K562 (cell line): ENCODE results near the gene SLC4A2. TPM values are rescaled to one million over a fixed set of nuclear protein-coding genes. Genes with fewer than 3 reads are reported as not detected.
A peak's percentile ranks its signal among the peaks of the same experiment; 100 is the strongest.

ENCODE experiments used
- ATAC-seq: fragments of 200-7000 bp; cut with Tn5 transposase; 3 replicates; pipeline ENCODE4 v1.9.1; 2020; ENCODE audit warnings: moderate library complexity
- BruUV-seq: library from RNA; stranded (reverse); fragments of 400-500 nt; replicated peaks from 2 replicates; lab custom pipeline; 2021; lab: Mats Ljungman, UMichigan
- CTCF ChIA-PET: fragments of 300-600 bp; formaldehyde crosslinking; extraction: SDS; loops from one replicate; lab custom pipeline; 2021; ENCODE audit warnings: low intra/inter-chr PET ratio; lab: Yijun Ruan, JAX
- POLR2A ChIA-PET: fragments of 300-600, 350-650 bp; sonication (Branson Sonifier 250); formaldehyde crosslinking; extraction: SDS; loops from one replicate; lab custom pipeline; 2021; ENCODE audit warnings: antibody characterized with exemption, inconsistent platforms; lab: Yijun Ruan, JAX
- DNase-seq, 4 experiments: peaks; one replicate each; pipeline versions ENCODE4 v3.0.0 to v3.0.0-alpha.2; 2011 to 2018; ENCODE audit warnings: low spot score in 3 of 4, mixed read lengths in 3 of 4; ENCODE audit errors: extremely low read depth in 1 of 4
- FAIRE-seq: peaks from 2 replicates; lab custom pipeline; 2011; peaks lifted over from hg19 to GRCh38; lab: Jason Lieb, UNC
- H2AFZ ChIP-seq: 2 replicates; pipeline ENCODE4 v1.6.0; 2011; ENCODE audit warnings: low read depth, low read length, control low read depth, inconsistent platforms
- H3K27ac ChIP-seq: fragments of 200-600 bp; 3 replicates; pipeline ENCODE4 v1.8.0; 2011; ENCODE audit warnings: low read depth, mild to moderate bottlenecking, control low read depth, inconsistent platforms, low read length, moderate library complexity, mixed read lengths; ENCODE audit errors: extremely low read depth
- H3K27me3 ChIP-seq, 2 experiments: fragments of 300-600 bp in 1 of 2; 2 replicates in 1 of 2; 3 replicates in 1 of 2; pipeline versions ENCODE4 v1.6.0 to v1.8.0; 2011; ENCODE audit warnings: inconsistent platforms in 2 of 2, low read length in 2 of 2, mild to moderate bottlenecking in 1 of 2, mixed read lengths in 1 of 2, moderate library complexity in 1 of 2; ENCODE audit not compliant: control insufficient read depth in 2 of 2, insufficient read depth in 2 of 2
- H3K36me3 ChIP-seq: fragments of 300-600 bp; 3 replicates; pipeline ENCODE4 v1.8.0; 2011; ENCODE audit warnings: mild to moderate bottlenecking, low read length, inconsistent platforms; ENCODE audit not compliant: control insufficient read depth, insufficient read depth
- H3K4me1 ChIP-seq, 2 experiments: fragments of 200-600 bp in 1 of 2; replicated peaks in 1 of 2; 2 replicates in 1 of 2; 3 replicates in 1 of 2; pipeline versions ENCODE4 v1.5.1 to v1.8.0; 2011; ENCODE audit warnings: inconsistent platforms in 2 of 2, low read length in 2 of 2, mild to moderate bottlenecking in 1 of 2, mixed read lengths in 1 of 2, moderate library complexity in 1 of 2; ENCODE audit not compliant: control insufficient read depth in 2 of 2, insufficient read depth in 2 of 2
- H3K4me2 ChIP-seq: 2 replicates; pipeline ENCODE4 v1.6.1; 2011; ENCODE audit warnings: low read length, control low read depth, inconsistent platforms, mixed read lengths; ENCODE audit not compliant: insufficient read depth
- H3K4me3 ChIP-seq: fragments of 200-600 bp; sonication (generic), shearing (Covaris generic); 2 replicates; pipeline ENCODE4 v1.5.1; 2016; ENCODE audit warnings: control low read depth, inconsistent platforms
- H3K79me2 ChIP-seq: fragments of 200-600 bp; 3 replicates; pipeline ENCODE4 v1.8.0; 2011; ENCODE audit warnings: low read length, inconsistent platforms; ENCODE audit not compliant: control insufficient read depth, insufficient read depth
- H3K9ac ChIP-seq, 2 experiments: 2 replicates each; pipeline versions ENCODE4 v1.6.0 to v1.6.1; 2011; ENCODE audit warnings: low read depth in 2 of 2, low read length in 2 of 2, control low read depth in 1 of 2, inconsistent platforms in 1 of 2, mild to moderate bottlenecking in 1 of 2, mixed read lengths in 1 of 2; ENCODE audit not compliant: insufficient read depth in 1 of 2
- H3K9me1 ChIP-seq: one replicate; pipeline ENCODE4 v1.6.0; 2011; ENCODE audit warnings: inconsistent platforms, mild to moderate bottlenecking, low read length, moderate library complexity; ENCODE audit not compliant: control insufficient read depth, insufficient read depth
- H3K9me3 ChIP-seq: replicated peaks from 2 replicates; pipeline ENCODE4 v1.5.1; 2011; ENCODE audit warnings: low read depth, low read length, inconsistent platforms; ENCODE audit not compliant: control insufficient read depth, insufficient read depth
- H4K20me1 ChIP-seq: replicated peaks from 2 replicates; pipeline ENCODE4 v1.6.1; 2011; ENCODE audit warnings: low read length, inconsistent platforms, mixed read lengths; ENCODE audit not compliant: control insufficient read depth, insufficient read depth
- ERF ChIP-seq: fragments of 450-650 bp; formaldehyde crosslinking; IDR thresholded peaks from 2 replicates; pipeline ENCODE4 v1.4.0; 2020; ENCODE audit warnings: mild to moderate bottlenecking, mixed read lengths
- MAZ ChIP-seq, 2 experiments: fragments of 450-650 bp in 1 of 2; sonication (generic) in 1 of 2; formaldehyde crosslinking; IDR thresholded peaks in 1 of 2; conservative IDR thresholded peaks in 1 of 2; 2 replicates each; pipeline versions ENCODE4 v1.4.0 to v1.5.0; 2020; ENCODE audit warnings: mild to moderate bottlenecking in 1 of 2, missing genetic modification reagents in 1 of 2
- NFATC3 ChIP-seq: fragments of 450-650 bp; IDR thresholded peaks from 2 replicates; pipeline ENCODE4 v1.6.1; 2017; ENCODE audit warnings: mild to moderate bottlenecking
- NFRKB ChIP-seq: fragments of 450-650 bp; IDR thresholded peaks from 2 replicates; pipeline ENCODE4 v1.6.1; 2016; ENCODE audit warnings: low read depth
- SRSF3 ChIP-seq: fragments of 200-400 bp; formaldehyde crosslinking; IDR thresholded peaks from 2 replicates; pipeline ENCODE4 v1.6.1; 2016; ENCODE audit warnings: mild to moderate bottlenecking, low read length, moderate library complexity; ENCODE audit not compliant: insufficient read depth
- ZNF518B ChIP-seq: fragments of 250-450 bp; sonication (Bioruptor Pico); IDR thresholded peaks from 2 replicates; pipeline ENCODE4 v1.5.0; 2021; ENCODE audit warnings: mild to moderate bottlenecking, moderate library complexity
- WGBS: fragments of 100-300 bp; shearing (Covaris generic); methylation state at CpG from one replicate; pipeline ENCODE4 v1.1.6; 2016; ENCODE audit warnings: low coverage, mixed read lengths; ENCODE audit not compliant: insufficient coverage; ENCODE audit errors: missing lambda C conversion rate; 5-methylcytosine and 5-hydroxymethylcytosine counted together
- in situ Hi-C: fragments of 300-500 bp; cut with MboI; formaldehyde crosslinking; loops from 4 replicates; pipeline ENCODE4 v1.15.0; 2018; ENCODE audit warnings: inconsistent platforms, mixed read lengths
- intact Hi-C: fragments of 100-400 bp; cut with micrococcal nuclease; formaldehyde crosslinking; loops from 2 replicates; pipeline ENCODE4 v1.14.2; 2022
- polyA plus RNA-seq, 8 experiments: library from polyadenylated mRNA; depleted of rRNA in 4 of 8; stranded (reverse) in 5 of 8; unstranded in 3 of 8; fragments of >200 nt; fragmentation: Nextera tagmentation in 2 of 8; fragmentation: Illumina TruSeq in 1 of 8; extraction: Ambion mirVana in 2 of 8; extraction: Trizol in 1 of 8; gene quantifications; 2 replicates each; pipeline versions ENCODE4 v1.2.1 to v1.2.3, GENCODE V29; 2011 to 2014; ENCODE audit warnings: inconsistent platforms in 1 of 8, missing spikeins in 1 of 8
- total RNA-seq, 7 experiments: library from RNA; depleted of rRNA in 6 of 7; stranded (reverse); fragments of >200 nt in 6 of 7; fragmentation: Illumina TruSeq in 2 of 7; extraction: Trizol in 2 of 7; gene quantifications; 2 replicates each; pipeline versions ENCODE4 v1.2.1 to v1.2.3, GENCODE V29; 2011 to 2021; ENCODE audit warnings: low replicate concordance in 1 of 7
- TF ChIP-seq, protein P1 (sequence below), 2 experiments: fragments of 450-650 bp; IDR thresholded peaks; 2 replicates each; pipeline ENCODE4 v1.6.1; 2016; ENCODE audit warnings: mild to moderate bottlenecking in 2 of 2, borderline replicate concordance in 1 of 2, low read depth in 1 of 2, moderate library complexity in 1 of 2

The SLC4A2 gene
- total and polyA plus RNA-seq, 9 of the 15 experiments (the other 6 are each of a cell fraction or from before 2014, with no cell fraction given), result 11.4 to 375 (median 130) TPM

GRCh38 chr7:151062399-151063211, 3.2 kb downstream of the SLC4A2 start:
- H3K9me1 ChIP-seq, result no peaks in the 10 kb centered on the region
- peak overlapping the region; percentile 94 for H3K4me2 ChIP-seq
- ChIA-PET CTCF (no interaction called here), POLR2A (interaction anchor here (0.6 to 2.7 kb wide), 13 partner anchors 9 to 720 kb away, joined by 3 to 9 read pairs (median 5); partner anchors contain the start of gene FASTK)
- ATAC-seq (peak; percentile 65), DNase-seq (peak; percentile 91 to 96 (median 94)), FAIRE-seq (no peak)
- H3K27ac ChIP-seq, result peak overlapping the region; percentile 90
- peak overlapping the region; percentile 55 for H2AFZ ChIP-seq
- H3K4me1 ChIP-seq, result peaks cover 42 to 81% of the 10 kb centered on the region in 2 experiments
- peaks cover 53% of the 10 kb centered on the region for H3K36me3 ChIP-seq
- peak overlapping the region; percentile 85 to 91 for H3K9ac ChIP-seq
- H4K20me1 ChIP-seq, result peaks cover 10% of the 10 kb centered on the region
- H3K4me3 ChIP-seq, result peak overlapping the region; percentile 84
- H3K27me3 ChIP-seq, result no peaks in the 10 kb centered on the region
- in situ Hi-C loops (no loop called here), intact Hi-C loops (no loop called here)
- BruUV-seq, result TSS peak; percentile 83
- 1% methylated on average over 43 of the region's 43 CpGs for WGBS
- H3K79me2 ChIP-seq, result peaks cover 68% of the 10 kb centered on the region
- no peaks in the 10 kb centered on the region for H3K9me3 ChIP-seq
- TF ChIP-seq, protein P1, sequence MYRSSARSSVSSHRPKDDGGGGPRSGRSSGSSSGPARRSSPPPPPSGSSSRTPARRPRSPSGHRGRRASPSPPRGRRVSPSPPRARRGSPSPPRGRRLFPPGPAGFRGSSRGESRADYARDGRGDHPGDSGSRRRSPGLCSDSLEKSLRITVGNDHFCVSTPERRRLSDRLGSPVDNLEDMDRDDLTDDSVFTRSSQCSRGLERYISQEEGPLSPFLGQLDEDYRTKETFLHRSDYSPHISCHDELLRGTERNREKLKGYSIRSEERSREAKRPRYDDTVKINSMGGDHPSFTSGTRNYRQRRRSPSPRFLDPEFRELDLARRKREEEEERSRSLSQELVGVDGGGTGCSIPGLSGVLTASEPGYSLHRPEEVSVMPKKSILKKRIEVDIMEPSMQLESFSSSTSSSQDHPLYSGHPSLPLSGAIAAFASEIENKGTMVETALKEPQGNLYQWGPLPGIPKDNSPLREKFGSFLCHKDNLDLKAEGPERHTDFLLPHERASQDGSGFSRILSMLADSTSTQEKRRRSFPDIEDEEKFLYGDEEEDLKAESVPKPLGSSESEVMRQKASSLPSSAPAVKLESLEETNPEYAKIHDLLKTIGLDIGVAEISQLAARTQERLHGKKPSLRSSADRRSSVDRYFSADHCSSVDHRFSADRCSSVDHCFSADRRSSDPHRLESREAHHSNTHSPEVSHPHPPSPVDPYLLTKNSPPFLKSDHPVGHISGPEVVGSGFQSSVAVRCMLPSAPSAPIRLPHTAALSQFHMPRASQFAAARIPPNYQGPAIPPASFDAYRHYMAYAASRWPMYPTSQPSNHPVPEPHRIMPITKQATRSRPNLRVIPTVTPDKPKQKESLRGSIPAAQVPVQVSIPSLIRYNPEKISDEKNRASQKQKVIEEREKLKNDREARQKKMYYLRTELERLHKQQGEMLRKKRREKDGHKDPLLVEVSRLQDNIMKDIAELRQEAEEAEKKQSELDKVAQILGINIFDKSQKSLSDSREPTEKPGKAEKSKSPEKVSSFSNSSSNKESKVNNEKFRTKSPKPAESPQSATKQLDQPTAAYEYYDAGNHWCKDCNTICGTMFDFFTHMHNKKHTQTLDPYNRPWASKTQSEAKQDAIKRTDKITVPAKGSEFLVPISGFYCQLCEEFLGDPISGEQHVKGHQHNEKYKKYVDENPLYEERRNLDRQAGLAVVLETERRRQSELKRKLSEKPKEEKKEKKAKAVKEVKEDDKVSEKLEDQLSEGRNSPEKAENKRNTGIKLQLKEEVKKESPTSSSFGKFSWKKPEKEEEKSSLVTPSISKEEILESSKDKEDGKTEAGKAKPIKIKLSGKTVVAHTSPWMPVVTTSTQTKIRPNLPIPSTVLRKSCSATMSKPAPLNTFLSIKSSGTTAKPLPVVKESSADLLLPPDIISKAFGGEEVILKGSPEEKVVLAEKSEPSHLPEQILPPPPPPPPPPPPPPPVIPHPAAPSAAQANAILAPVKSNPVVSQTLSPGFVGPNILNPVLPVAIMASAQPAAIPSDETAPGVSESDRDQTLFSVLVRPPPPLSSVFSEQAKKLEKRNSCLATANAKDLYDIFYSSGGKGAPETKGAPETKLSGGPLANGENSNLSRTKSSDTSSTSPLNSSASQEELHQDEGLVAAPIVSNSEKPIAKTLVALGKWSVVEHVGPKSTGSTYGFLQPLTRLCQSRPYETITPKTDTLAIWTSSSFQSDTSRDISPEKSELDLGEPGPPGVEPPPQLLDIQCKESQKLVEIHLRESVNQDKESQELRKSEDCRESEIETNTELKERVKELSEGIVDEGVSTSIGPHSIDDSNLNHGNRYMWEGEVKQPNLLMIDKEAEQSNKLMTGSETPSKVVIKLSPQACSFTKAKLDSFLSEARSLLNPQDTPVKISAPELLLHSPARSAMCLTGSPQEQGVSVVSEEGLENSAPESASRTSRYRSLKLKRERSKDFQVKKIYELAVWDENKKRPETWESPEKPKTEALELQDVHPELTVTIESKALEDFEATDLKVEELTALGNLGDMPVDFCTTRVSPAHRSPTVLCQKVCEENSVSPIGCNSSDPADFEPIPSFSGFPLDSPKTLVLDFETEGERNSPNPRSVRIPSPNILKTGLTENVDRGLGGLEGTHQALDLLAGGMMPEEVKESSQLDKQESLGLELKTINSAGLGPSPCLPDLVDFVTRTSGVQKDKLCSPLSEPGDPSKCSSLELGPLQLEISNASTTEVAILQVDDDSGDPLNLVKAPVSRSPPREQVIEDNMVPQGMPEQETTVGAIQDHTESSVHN (IDR thresholded peaks at IDR 0.05; ENCODE audit: borderline replicate concordance in 1 of 2, low read depth in 1 of 2), result no peak
- TF ChIP-seq SRSF3, result no peak
- TF ChIP-seq NFATC3, result no peak
- TF ChIP-seq ERF, result no peak; the same call in 1 of the 2 replicates
- TF ChIP-seq NFRKB, result peak; percentile 54; the same call in 1 of the 2 replicates
- peak in 1 of 2 experiments; percentile 49; a peak in 2 of 4 replicates for TF ChIP-seq MAZ (CRISPR knock-in tag; conservative IDR thresholded peaks at IDR 0.05 in 1 of 2, IDR thresholded peaks at IDR 0.05 in 1 of 2)
- no peak for TF ChIP-seq ZNF518B (CRISPR knock-in tag)
